Activated CD8-positive, alpha-beta memory T cell treated with anti-CD3 and anti-CD28 coated beads for 4 hours (primary cell): ENCODE measurements around the gene ST6GAL1.

Experiments
- DNase-seq, 2 donors: peaks; one replicate each; pipeline ENCODE4 v3.0.0-alpha.2; 2020; ENCODE audit warnings: low read depth in 2 of 2

ST6GAL1 gene

DNA sequence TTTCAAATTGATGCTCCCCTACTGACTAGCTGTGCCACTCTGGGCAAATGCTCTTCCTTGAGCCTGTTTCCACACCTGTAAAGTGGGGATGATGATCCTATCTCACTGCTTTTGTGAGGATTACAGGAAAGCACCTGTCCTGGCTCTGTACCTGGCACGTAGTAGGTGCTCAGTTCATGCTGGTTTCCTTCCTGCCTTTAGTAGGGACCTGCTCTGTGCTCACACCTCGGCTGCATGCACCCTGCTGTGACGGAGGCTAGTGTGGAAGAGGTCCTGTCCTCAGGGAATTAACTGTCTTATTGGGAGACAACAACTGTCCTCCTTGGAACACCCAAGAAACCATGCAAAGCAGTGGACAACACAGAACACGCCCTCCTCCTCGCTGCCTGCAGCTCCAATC lies 147.2 kb downstream of the ST6GAL1 start:
- DNase-seq, result no peak

DNA sequence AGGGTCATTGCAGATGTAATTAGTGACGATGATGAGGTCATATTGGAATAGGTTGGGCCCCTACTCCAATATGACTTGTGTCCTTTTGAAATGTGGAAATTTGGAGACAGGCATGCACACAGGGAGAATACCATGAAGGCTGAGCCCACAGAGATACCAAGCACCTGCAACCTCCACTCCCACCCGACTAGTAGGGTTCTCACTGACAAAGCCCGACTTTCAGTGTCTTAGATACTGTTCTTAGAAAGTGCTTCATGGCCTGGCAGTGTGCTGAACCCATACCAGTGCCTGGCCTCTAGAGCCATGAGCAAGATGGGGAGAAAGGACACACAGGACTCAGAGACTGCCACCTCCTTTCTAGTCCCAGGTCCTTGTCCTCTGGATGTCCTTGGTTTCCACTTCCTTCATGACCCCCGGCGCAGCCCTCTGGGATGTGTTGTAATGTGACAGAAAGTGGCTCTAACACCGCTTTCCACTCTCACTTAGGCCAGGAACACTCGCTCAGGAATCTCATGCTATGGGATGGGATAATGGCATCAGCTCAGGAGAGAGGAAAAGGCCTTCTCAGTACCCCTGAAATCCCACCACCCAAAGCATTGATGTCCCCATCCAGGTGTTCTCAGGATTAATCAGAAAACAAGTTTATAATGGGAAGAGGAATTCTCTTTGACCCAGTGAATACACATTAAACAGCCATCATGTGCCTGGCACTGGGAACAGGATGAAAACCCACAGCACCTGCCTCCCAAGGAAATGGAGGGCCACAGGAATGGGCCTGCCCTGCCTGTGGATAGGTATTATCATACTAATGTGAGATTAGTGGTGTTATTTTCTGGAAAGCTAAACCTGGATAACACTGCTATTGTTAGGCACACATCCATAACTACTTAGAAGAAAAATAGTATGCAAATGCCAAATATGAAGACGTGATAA lies 149.0 kb downstream of the ST6GAL1 start:
- DNase-seq, result no peak

DNA sequence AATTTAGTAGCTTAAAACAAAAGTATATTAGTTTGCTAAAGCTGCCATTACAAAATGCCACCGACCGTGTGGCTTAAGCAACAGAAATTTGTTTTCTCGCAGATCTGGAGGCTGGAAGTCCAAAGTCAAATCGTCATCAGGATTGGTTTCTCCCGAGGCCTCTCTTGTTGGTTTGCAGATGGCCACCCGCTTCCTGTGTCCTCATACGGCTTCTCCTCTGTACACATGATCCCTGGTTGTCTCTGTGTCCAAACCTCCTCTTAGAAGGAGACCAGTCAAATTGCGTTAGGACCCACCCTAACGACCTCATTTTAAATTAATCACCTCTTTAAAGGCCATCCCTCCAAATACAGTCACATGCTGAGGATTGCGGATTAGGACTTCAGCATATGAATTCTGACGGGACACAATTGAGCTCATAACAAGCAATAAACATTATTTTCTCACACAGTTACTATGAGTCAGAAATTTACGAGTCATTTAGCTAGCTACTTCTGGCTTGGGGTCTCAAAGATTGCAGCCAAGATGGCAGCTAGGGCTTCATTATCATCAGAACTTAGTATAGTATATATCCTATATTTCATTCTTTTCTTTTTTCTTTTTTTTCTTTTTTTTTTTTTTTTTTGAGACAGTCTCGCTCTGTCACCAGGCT lies 150.6 kb downstream of the ST6GAL1 start:
- DNase-seq, result no peak

DNA sequence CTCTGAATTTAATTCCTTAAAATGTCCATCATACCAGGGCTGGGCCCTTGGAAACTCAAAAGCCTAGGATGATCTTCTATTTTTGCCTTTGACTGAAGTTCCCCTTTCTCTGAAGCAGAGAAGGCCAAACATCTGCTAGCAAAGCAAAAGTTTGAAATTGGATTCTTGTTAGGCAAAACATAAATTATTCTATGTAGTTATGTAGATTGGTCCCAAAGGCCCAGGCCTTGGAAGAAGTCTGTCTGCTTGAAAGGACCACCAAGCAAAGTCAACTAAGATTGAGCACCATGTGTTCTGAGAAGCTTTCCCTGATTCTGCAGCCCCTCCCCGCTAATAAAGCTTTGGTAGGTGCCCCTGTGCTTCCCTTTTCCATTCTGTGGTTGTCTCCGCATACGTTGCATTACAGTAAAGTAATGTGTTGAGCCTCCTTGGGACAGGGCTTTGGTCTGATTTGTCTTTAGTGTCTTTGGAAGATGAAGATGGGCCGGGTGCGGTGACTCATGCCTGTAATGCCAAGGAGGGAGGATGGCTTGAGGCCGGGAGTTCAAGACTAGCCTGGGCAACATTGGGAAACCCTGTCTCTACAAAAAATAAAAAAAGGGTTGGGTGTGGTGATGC lies 152.5 kb downstream of the ST6GAL1 start:
- DNase-seq, result no peak

DNA sequence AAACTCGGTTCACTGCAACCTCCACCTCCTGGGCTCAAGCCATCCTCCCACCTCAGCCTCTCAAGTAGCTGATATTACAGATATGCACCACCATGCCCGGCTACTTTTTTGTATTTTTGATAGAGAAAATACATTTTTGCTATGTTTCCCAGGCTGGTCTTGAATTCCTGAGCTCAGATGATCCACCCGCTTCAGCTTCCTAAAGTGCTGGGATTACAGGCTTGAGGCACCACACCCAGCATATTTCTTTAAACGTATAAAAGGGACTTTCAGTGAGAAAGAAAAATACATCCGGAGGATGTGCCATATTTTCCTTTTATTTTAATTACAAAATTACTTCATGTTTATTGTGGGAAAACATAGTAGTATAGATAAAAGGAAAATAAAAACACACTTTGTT lies 153.8 kb downstream of the ST6GAL1 start:
- DNase-seq, result no peak

DNA sequence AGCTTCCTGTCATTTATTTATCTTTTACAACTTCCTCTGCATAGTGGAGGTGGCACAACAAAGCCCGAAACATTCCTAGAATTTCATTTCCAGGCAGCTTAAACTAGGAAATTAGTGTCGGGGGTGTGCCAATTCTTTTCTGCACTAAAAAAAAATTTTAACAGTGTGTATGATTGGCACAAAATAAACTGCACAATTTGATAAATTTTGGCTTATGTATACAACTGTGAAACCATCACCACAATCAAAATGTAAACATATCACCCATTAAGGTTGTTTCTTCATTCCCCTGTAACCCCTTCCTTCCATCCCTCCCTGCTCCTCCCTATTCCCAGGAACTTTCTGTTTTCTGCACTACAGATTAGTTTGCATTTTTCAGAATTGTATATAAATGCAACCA lies 154.3 kb downstream of the ST6GAL1 start:
- DNase-seq, result no peak

DNA sequence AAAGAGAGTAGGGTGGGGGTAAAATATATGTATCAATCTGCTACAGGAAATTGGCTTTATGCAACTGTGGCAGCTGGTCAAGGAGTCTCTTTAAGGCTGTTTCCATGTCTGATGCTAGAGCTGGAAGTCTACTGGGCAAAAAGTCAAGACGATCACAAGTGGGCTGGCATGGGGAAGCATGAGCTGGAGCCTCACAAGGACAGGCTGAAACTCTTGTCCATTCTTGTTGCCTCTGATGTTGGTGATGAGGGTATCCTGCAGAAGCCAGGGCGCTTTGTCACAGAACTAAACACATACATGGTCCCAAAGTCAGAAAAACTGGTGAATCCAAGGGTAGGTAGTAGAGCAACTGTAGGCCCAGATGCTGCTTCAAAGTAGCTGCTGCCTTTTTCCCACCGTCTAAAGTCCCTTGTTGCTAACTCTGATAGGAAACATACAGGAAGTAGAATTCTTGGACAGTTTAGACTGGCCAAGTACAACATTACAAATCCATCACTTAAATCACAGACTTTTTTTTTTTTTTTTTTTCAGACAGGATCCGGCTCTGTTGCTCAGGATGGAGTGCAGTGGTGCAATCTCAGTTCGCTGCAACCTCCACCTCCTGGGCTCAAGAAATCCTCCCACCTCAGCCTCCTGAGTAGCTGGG lies 154.8 kb downstream of the ST6GAL1 start:
- DNase-seq, result no peak

DNA sequence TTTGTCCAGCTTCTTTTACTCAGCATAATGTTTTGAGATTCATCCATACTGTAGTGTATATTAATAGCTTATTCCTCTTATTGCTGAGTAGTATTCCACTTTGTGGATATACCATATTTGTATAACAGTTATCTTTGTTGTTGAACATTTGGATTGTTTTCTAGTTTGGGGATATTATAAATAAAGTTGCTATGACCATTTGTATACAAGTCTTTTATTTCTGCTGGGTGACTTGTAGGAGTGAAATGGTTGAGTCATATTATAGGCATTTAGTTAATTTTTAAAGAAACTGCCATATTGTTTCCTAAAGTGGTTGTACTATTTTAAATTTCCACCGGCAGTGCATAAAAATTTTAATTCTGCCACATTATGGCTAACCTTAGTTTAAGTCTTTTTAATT lies 155.6 kb downstream of the ST6GAL1 start:
- DNase-seq, result no peak

DNA sequence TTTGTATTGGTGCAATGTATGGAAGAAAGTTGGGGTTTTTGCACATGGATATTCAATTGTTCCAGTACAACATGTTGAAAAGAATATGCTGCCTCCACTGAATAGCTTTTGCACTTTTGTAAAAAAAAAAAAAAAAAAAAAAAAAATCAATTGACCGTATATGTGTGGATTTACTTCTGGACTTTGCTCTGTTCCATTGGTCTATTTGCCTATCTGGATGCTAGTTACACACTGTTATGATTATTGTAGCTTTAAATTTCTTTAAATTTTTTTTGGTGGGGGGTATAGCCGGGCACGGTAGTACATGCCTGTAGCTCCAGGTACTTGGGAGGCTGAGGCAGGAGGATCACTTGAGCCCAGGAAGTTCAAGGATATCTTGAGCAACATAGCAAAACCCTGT lies 156.5 kb downstream of the ST6GAL1 start:
- DNase-seq, result no peak

DNA sequence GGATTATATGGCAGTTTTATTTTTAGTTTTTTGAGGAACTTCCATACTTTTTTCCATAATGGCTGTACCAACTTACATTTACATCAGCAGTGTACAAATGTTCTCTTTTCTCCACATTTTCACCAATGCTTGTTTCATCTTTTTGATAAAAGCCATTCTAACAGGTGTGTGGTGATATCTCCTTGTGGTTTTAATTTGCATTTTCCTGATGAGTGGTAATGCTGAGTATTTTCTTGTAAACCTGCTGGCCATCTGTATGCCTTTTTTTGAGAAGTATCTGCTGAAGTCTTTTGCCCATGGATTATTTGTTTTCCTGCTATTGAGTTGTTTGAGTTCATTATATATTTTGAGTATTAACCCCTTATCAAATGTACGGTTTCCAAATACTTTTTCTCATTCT lies 158.4 kb downstream of the ST6GAL1 start:
- DNase-seq, result no peak

DNA sequence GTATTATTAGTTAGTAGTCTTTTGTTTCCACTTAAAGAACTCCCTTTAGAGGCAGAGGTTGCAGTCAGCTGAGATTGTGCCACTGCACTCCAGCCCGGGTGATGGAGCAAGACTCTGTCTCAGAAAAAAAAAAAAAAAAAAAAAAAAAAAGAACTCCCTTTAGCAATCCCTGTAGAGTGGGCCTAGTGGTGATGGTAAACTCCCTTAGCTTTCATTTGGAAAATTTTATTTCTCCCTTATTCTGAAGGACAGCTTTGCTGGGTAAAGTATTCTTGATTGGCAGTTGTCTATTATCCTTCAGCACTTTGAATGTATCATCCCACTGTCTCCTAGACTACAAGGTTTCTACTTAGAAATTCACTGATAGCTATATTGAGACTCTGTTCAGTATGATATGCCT lies 163.0 kb downstream of the ST6GAL1 start:
- DNase-seq, result no peak

DNA sequence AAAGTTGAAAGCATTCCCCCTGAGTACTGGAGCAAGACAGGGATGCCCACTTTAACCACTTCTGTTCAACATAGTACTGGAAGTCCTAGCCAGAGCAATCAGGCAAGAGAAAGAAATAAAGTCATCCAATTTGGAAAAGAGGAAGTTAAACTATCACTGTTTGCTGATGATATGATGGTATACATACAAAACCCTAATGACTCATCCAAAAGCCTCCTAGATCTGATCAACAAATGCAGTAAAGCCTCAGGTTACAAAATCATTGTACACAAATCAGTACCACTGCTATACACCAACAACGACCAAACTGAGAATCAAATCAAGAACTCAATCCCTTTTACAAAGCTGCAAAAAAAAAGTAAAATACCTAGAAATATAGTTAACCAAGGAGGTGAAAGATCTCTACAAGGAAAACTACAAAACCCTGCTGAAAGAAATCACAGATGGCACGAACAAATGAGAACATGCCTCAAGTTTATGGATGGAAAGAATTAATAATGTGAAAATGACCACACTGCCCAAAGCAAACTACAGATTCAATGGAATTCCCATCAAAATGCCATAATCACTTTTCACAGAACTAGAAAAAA lies 168.7 kb downstream of the ST6GAL1 start:
- no peak for DNase-seq

DNA sequence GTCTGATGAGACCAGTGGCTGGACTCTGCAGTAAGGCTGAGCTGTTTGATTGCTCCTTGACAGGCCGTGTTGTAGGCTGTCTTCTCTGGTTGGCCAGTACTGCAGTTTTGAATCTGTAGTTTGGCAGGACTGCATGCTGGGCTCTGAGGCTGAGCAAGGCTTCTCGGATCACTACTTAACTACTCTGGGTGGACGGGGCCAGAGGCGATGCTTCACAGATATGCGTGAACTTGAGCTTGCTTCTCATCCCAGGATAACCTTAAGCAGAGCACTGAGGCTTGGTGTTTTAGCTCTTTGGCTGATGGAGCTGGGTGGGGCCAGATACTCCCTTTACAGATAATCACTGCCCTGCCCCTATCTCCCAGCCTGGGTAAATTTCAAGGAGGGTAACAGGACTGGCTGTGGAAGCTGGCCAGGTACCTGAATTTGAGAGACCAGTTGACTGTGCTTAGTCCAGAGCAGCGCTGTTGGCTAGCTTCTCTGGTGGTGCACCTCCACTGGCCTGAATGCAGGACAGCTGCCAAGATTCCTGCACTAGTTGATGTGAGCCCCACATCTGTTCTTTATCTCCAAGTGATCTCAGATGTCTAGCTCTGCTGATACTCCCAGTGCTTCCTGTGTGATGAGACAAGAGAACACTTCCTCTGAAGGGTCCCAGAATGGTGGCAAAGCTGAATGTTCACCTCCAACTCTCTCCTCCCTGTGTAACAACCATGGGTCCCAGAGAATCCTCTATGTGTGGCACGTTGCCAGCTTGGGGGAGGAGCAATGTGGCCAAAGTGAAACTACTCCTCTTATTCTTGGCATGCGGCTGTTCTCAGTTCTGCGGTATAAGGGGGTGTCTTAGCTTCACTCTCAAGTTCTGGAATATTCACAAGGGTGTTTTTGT lies 171.1 kb downstream of the ST6GAL1 start:
- DNase-seq, result peak; percentile 21 to 31

DNA sequence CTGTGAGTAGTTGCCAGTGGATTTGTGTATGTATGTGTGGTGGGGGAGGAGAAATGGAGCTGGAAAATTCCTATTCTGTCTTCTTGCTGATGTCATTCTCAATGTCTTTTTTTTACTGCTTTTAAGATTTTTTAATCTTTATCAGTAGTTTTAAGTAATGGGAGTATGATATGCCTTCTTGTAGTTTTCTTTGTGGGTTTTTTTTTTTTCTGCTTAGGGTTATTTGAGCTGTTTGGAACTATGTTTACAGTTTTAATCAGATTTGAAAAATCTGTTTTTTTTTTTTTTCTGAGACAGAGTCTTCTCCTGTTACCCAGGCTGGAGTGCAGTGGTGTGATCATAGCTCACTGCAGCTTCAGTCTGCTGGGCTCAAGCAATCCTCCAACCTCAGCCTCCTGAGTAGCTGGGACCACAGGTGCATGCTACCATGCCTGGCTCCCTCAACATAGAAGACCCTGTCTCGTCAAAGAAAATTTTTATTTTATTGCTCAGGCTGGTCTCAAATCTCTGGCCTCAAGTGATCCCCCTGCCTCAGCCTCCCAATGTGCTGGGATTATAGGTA lies 171.8 kb downstream of the ST6GAL1 start:
- DNase-seq, result no peak

DNA sequence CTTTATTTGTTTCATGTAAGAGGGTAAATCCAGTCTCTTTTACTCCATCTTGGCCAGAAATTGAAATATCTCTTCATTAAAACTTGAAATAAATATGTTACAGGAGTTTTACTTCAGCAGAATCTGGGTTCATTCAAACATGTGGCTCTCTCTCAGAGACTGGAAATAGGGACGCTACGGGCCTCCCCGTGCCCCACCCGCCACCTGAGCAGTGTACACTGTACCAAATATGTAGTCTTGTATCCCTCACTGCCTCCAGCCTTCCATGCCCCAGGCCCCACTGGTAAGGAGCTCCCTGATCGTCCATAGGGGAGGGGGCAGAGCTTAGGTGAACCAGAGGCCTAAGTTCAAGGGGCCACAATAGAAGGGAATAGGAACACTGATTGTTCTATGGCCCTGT lies 172.9 kb downstream of the ST6GAL1 start:
- no peak for DNase-seq

DNA sequence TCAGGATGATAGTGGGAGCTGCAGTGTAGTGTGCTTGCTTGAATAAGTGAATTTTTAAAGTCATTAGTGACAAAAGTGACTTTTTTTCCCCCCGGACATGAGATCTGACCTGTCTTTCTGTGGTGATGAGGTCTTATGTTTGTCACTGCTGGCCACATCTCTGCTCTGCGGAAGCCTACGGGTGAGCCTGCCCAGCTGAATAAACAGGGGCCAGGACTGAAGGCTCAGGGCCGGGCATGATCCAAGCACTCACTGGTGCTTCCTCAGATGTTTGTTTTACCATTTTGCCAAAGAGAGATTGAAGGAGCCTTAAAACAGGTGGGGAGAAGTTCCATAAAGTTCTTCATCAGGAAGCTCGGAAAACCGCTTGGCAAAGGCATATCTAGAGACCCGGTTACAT lies 174.0 kb downstream of the ST6GAL1 start:
- no peak for DNase-seq

DNA sequence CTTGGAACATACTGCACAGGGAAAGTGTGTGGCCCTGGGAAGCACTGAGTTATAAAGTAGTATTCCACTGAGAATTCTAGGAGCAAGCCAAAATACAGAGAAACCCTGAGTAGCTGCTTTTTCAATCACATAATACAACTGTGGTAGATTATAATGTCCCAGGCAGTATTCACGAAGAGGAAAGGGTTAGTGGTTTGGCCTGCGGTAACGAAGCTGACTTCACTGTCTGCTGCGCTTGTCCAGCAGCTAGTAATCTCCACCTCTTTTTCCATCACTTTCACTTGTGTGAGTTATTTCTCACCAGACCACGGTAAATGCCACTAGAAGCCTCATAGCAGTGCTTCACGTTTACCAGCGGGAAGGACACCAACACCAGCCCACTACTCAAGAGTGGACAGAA lies 174.6 kb downstream of the ST6GAL1 start:
- no peak for DNase-seq

DNA sequence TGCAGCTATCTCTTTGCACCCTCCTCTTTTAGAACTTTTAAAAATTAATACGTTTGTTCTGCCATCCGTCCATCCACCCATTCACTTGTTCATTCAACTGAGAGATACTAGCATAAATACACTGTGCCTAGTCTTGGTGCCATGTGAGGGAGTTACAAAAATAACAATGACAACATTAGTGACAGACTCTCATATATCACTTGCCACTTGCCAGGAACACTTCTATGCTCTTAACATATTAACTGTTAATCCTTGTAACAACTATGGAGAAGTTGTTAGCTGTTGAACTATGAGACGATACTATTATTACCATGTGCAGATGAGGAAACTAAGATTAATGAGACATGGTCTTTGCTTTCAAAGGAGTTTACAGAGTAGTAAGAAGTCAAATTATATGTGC lies 175.4 kb downstream of the ST6GAL1 start:
- no peak for DNase-seq

DNA sequence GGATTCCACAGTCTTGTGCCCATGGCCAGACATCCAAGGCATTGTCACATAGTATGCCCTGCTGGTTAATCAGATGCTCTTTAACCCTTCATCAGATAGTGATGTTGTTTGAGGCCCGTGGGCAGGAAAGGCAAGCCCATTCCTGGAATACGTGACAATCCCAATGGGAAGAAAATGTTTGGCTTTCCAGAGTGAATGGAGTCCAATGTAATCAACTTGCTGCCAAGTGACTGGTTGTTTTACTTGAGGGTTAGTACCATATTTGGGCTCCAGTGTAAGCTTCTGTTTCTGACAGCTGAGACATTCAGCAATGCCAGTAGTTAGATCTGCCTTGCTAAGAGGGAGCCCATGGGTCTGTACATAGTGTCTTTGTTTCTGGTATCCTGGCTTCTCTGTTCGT lies 177.7 kb downstream of the ST6GAL1 start:
- no peak for DNase-seq

DNA sequence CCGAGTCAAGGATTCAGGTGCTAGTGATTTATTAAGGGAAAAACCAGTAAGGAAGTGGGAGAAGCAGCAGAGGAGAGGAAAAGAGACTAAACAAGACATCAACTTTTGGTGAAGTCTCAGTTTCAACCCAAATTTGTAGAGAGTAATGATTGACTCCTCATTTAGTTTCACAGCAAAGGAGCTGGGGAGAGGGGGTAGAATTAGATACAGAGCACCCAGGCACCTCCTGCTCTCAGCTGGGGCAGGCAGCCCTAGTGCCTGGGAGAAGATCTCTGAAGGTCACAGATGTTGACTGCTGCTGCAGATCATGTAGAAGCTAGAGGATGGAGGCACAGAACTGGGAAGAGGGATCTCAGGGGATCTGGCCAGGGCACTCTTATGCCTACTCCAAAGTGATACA lies 179.8 kb downstream of the ST6GAL1 start:
- DNase-seq, result no peak
